ENCODE measurements around the gene EVI5. TPM values are rescaled to one million over a fixed set of nuclear protein-coding genes. Genes with fewer than 3 reads are reported as not detected.

Gene EVI5
- total and polyA plus RNA-seq, 10 of the 15 experiments (the other 5 are each of a cell fraction or from before 2014, with no cell fraction given): 0.27 to 6.8 (median 1.7) TPM

DNA sequence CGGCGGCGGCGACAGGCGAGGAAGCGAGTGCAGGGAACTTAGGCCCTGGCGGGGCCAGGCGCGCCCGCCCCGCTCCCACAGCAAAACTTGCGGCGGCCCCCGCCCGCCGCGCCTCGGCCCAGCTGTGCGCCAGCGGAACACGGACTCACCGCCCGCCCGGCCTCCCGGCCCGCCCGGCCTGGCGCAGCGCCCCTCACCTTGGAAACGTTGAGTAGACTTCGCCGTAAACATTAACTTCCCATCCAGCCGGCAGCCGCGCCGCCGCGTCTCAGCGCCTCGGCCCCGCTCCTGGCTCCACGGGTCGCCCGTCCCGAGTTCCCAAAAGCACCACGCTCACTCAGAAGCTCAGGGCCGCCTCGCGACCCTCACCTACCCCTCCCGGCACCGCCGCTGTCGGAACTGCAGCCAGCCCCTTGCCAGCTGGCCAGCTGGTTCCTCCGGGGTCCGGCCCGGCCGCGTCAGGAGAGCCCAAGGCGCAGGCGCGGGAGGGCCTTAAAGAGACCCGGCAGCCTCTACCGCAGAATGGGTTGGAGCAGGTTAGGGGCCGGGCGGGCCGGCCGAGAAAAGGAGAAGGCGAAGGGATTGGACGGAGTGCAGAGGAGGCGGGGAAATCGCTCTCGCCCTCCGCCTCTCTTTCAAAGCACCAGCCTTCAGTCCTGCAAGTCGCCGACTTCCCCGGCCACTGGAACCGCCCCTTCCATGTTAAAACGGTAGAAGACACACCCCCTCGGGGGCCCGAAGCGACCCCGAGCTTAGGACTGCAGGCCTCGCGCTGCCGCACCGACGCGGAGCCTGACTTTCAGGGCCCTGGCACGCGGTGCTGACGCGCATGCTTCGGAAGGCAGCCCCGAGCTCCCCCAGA, at the start of gene EVI5 (continued):
- TF ChIP-seq KDM1A (IDR thresholded peaks at IDR 0.05; ENCODE audit: borderline replicate concordance) (no peak), ZBED1 (IDR thresholded peaks at IDR 0.05; ENCODE audit: borderline replicate concordance) (no peak), ZNF622 (IDR thresholded peaks at IDR 0.05) (no peak), CHD4 (IDR thresholded peaks at IDR 0.05) (no peak), PAX5 (IDR thresholded peaks at IDR 0.05; ENCODE audit: borderline replicate concordance, low read depth, low read length) (no peak), HDAC6 (IDR thresholded peaks at IDR 0.05; ENCODE audit: unreplicated experiment) (no peak), TCF7 (IDR thresholded peaks at IDR 0.05; ENCODE audit: borderline replicate concordance) (no peak), ESRRA (IDR thresholded peaks at IDR 0.05; ENCODE audit: low read length) (no peak), SRF (IDR thresholded peaks at IDR 0.05; ENCODE audit: low read depth in 2 of 2, low read length in 2 of 2) (no peak), CBFB (IDR thresholded peaks at IDR 0.05; ENCODE audit: low read depth) (no peak), FOXK2 (IDR thresholded peaks at IDR 0.05) (no peak), CHD2 (IDR thresholded peaks at IDR 0.05; ENCODE audit: borderline replicate concordance, low read depth, low read length) (no peak), ZNF274 (IDR thresholded peaks at IDR 0.05; ENCODE audit: insufficient read depth, insufficient read length) (no peak), BACH1 (IDR thresholded peaks at IDR 0.05; ENCODE audit: borderline replicate concordance) (peak; percentile 29; the same call in 1 of the 2 replicates), TARDBP (IDR thresholded peaks at IDR 0.05; ENCODE audit: borderline replicate concordance) (0 out of 2 replicates have a peak, but pooled peaks have one; percentile 40), RAD51 (IDR thresholded peaks at IDR 0.05) (no peak), LARP7 (IDR thresholded peaks at IDR 0.05) (peak; percentile 82; the same call in 1 of the 2 replicates), HDAC2 (IDR thresholded peaks at IDR 0.05) (no peak), STAT1 (conservative IDR thresholded peaks at IDR 0.05) (no peak)
- TF ChIP-seq, protein P1, sequence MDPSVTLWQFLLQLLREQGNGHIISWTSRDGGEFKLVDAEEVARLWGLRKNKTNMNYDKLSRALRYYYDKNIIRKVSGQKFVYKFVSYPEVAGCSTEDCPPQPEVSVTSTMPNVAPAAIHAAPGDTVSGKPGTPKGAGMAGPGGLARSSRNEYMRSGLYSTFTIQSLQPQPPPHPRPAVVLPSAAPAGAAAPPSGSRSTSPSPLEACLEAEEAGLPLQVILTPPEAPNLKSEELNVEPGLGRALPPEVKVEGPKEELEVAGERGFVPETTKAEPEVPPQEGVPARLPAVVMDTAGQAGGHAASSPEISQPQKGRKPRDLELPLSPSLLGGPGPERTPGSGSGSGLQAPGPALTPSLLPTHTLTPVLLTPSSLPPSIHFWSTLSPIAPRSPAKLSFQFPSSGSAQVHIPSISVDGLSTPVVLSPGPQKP (IDR thresholded peaks at IDR 0.05; ENCODE audit: low read depth, low read length): no peak
- TF ChIP-seq, protein P2, sequence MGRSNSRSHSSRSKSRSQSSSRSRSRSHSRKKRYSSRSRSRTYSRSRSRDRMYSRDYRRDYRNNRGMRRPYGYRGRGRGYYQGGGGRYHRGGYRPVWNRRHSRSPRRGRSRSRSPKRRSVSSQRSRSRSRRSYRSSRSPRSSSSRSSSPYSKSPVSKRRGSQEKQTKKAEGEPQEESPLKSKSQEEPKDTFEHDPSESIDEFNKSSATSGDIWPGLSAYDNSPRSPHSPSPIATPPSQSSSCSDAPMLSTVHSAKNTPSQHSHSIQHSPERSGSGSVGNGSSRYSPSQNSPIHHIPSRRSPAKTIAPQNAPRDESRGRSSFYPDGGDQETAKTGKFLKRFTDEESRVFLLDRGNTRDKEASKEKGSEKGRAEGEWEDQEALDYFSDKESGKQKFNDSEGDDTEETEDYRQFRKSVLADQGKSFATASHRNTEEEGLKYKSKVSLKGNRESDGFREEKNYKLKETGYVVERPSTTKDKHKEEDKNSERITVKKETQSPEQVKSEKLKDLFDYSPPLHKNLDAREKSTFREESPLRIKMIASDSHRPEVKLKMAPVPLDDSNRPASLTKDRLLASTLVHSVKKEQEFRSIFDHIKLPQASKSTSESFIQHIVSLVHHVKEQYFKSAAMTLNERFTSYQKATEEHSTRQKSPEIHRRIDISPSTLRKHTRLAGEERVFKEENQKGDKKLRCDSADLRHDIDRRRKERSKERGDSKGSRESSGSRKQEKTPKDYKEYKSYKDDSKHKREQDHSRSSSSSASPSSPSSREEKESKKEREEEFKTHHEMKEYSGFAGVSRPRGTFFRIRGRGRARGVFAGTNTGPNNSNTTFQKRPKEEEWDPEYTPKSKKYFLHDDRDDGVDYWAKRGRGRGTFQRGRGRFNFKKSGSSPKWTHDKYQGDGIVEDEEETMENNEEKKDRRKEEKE (IDR thresholded peaks at IDR 0.05): no peak
- TF ChIP-seq, protein P3, sequence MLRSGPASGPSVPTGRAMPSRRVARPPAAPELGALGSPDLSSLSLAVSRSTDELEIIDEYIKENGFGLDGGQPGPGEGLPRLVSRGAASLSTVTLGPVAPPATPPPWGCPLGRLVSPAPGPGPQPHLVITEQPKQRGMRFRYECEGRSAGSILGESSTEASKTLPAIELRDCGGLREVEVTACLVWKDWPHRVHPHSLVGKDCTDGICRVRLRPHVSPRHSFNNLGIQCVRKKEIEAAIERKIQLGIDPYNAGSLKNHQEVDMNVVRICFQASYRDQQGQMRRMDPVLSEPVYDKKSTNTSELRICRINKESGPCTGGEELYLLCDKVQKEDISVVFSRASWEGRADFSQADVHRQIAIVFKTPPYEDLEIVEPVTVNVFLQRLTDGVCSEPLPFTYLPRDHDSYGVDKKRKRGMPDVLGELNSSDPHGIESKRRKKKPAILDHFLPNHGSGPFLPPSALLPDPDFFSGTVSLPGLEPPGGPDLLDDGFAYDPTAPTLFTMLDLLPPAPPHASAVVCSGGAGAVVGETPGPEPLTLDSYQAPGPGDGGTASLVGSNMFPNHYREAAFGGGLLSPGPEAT (IDR thresholded peaks at IDR 0.05; ENCODE audit: low read depth): no peak
- TF ChIP-seq, protein P4, sequence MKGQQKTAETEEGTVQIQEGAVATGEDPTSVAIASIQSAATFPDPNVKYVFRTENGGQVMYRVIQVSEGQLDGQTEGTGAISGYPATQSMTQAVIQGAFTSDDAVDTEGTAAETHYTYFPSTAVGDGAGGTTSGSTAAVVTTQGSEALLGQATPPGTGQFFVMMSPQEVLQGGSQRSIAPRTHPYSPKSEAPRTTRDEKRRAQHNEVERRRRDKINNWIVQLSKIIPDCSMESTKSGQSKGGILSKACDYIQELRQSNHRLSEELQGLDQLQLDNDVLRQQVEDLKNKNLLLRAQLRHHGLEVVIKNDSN (IDR thresholded peaks at IDR 0.05; ENCODE audit: borderline replicate concordance, extremely low read length, insufficient read depth, low read depth, low read length): no peak
- TF ChIP-seq, protein P5, sequence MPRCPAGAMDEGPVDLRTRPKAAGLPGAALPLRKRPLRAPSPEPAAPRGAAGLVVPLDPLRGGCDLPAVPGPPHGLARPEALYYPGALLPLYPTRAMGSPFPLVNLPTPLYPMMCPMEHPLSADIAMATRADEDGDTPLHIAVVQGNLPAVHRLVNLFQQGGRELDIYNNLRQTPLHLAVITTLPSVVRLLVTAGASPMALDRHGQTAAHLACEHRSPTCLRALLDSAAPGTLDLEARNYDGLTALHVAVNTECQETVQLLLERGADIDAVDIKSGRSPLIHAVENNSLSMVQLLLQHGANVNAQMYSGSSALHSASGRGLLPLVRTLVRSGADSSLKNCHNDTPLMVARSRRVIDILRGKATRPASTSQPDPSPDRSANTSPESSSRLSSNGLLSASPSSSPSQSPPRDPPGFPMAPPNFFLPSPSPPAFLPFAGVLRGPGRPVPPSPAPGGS (IDR thresholded peaks at IDR 0.05; ENCODE audit: borderline replicate concordance, insufficient read depth, low read depth, low read length, poor library complexity, severe bottlenecking): no peak
